Measurements from ENCODE around the gene PPP1R16B.

PPP1R16B gene

GRCh38 chr20:38894091-38894847 is 88.8 kb downstream of the PPP1R16B start:
- no peak for DNase-seq (ENCODE audit: low read depth)

GRCh38 chr20:38895098-38895949 is 89.8 kb downstream of the PPP1R16B start:
- DNase-seq (ENCODE audit: low read depth), result no peak
- no peak overlapping the region for H3K4me3 ChIP-seq (replicated peaks; ENCODE audit: low read depth, low read length)
- TF ChIP-seq CTCF (IDR thresholded peaks at IDR 0.05; ENCODE audit: low read length, missing control alignments), result no peak

More at GRCh38 chr20:38894091-38894847, 88.8 kb downstream of the PPP1R16B start:
- TF ChIP-seq CTCF (IDR thresholded peaks at IDR 0.05; ENCODE audit: low read length, missing control alignments), result no peak
- H3K4me3 ChIP-seq (replicated peaks; ENCODE audit: low read depth, low read length), result no peak overlapping the region

GRCh38 chr20:38896009-38896594 is 90.6 kb downstream of the PPP1R16B start:
- H3K4me3 ChIP-seq (replicated peaks; ENCODE audit: low read depth, low read length), result no peak overlapping the region
- DNase-seq (ENCODE audit: low read depth), result no peak
- no peak for TF ChIP-seq CTCF (IDR thresholded peaks at IDR 0.05; ENCODE audit: low read length, missing control alignments)

- H3K4me3 ChIP-seq (replicated peaks; ENCODE audit: low read depth, low read length), result no peak overlapping the region
- TF ChIP-seq CTCF (IDR thresholded peaks at IDR 0.05; ENCODE audit: low read length, missing control alignments), result no peak
- DNase-seq (ENCODE audit: low read depth), result no peak
Observed at GRCh38 chr20:38897267-38897666, 91.8 kb downstream of the PPP1R16B start.

- DNase-seq (ENCODE audit: low read depth), result no peak
- TF ChIP-seq CTCF (IDR thresholded peaks at IDR 0.05; ENCODE audit: low read length, missing control alignments), result no peak
- no peak overlapping the region for H3K4me3 ChIP-seq (replicated peaks; ENCODE audit: low read depth, low read length)
Observed at GRCh38 chr20:38900606-38901005, 95.1 kb downstream of the PPP1R16B start.

- H3K4me3 ChIP-seq (replicated peaks; ENCODE audit: low read depth, low read length), result no peak overlapping the region
- no peak for TF ChIP-seq CTCF (IDR thresholded peaks at IDR 0.05; ENCODE audit: low read length, missing control alignments)
- DNase-seq (ENCODE audit: low read depth), result no peak
Observed at GRCh38 chr20:38902601-38903000, 97.1 kb downstream of the PPP1R16B start.

All from fibroblast of pulmonary artery (primary cell).